Measurements from ENCODE around the gene WDSUB1.

The WDSUB1 gene

GRCh38 chr2:159285929-159286708 lies at the start of gene WDSUB1:
Gene WDSUB1, minus strand, starts transcription at chr2:159286703. Its CDS starts 3,634 bp downstream, at chr2:159283069.
- peak; percentile 43 to 63 (median 55) for DNase-seq

DNA sequence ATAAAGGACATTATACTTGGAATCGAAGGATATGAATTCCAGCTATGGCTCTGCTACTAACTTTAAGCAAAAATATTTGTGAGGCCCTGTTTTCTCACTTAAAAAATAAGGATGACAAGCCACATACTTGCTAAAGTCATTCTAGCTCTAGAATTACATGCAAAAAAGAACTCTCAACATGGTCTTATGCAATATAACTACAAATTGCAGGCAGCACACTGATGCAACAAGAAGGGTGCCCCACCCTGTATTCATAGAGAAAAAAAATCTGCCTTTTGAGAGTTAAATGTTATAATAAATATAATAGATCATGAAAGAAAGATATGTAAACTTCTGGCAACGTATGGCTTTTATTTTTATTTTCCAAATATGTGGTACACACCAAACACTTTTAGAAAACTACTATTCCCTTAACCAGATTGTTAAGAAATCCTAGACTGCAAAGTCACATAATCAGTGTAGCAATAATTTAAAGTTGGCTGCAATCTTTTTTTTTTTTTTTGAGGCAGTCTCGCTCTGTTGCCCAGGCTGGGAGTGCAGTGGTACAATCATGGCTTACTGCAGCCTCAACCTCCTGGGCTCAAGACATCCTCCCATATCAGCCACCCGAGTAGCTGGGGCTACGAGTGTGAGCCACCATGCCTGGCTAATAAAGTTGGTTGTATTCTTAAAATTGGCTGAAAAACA lies 40.2 kb upstream of the WDSUB1 start:
- DNase-seq: no peak

DNA sequence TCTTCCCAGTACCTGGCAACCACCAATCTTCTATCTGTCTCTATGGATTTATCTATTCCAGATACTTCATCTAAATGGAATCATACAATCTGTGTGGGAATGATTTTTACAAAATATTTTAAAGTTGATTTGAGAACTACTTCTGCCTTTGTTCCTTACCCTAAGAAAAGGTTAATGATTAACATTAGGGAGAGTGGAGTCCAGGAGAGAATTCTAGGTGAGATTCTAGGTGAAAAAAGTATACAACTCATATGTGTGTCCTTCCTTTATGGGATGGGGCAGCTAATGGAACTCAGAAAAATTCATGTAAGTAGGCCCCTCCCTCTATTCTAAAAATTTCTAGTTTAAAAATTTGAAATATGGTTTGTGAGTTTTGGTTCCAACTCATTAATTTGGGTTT lies 35.9 kb upstream of the WDSUB1 start:
- no peak for DNase-seq

DNA sequence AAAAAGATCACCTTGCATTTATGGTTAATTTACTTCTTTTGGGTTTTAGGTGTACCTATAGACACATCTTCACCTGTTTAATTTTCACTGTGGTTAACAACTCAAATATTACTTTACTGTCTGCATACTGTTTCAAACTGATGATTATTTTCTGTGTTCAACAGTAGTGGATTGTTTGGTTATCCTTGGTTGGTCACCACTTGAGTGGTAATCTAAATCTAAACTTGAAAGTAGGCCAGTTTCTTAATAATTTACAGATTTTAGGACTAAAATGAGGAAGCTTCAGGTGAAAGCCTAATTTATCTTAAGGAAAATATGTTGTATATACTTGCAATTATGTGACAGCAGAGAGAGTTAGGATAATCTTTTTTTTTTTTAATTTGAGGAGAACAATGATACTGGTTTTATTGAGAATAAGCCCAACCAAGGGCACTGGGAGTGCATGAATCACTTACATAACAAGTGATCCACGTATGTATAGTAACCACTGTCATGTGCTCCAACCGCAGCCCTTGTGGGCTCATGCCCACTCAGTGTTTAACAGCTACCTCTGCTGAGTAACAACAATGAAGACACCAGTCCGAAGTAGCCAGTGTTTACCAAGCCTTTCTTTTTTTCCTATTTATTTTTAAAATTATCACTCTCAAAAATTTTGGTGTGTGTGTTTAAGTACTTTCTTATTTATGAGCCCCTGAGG lies 31.0 kb upstream of the WDSUB1 start:
- no peak for DNase-seq

GRCh38 chr2:159307942-159308341 lies 21.4 kb upstream of the WDSUB1 start:
- DNase-seq: no peak

DNA sequence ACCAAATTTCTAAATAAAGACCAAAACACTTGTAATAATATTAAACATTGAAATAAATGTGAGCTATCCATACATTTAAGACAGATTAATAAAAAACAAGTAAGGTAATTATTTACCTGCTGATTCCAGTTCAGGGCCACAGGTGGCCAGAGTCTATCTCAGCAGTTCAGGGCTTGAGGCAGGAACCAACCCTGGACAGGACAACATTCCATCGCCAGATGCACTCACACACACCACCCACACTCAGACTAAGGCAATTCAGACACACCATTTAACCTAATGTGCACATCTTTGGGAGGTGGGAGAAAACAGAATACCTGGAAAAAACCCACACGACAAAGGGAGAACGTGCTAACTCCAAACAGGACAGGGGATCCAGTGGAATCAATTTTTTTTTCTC lies 14.1 kb upstream of the WDSUB1 start:
- DNase-seq: no peak

DNA sequence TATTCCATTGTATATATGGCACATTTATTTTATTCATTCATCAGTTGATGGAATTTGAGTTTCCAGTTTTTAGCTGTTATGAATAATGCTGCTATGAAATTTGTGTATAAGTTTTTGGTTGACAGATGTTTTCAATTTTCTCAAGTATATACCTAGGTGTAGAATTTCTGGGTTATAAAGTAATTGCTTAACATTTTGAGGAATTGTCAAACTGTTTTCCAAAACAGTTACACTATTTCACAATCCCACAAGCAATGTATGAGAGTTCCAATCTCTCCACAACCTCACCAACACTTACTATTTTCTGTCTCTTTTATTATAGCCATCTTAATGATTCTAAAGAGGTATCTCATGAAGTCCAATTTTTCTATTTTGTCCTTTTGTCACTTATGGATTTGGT lies 12.5 kb upstream of the WDSUB1 start:
- no peak for DNase-seq

DNA sequence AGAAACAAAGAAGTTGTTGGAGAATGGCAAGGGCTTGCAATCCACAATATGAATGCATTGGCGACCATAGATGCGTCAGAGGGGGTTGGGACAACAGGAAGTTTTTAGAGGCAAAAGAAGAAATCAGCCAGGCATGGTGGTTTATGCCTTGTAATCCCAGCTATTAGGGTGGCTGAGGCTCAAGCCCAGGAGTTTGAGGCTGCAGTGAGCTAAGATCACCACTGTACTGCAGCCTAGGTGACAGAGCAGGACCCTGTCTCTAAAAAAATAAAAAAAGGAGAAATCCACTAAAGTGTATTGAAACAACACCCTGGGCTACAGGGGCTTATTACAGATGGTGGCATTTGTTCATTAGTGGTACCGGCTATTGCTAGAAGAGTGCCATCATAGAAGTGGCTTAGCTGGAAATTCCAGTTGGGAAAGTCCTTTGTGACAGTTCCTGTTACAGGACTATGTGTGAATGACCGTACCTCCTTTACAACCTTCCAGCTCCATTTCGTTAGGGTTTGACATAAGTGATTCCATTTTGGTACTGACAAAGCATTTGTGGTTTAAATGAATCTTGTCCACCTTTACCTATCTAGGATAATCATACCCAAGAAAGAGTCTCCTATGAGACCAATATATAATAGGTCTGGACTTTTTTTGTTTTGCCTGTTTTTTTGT lies 10.7 kb upstream of the WDSUB1 start:
- no peak for DNase-seq

- DNase-seq: no peak
These were observed 5.7 kb upstream of the WDSUB1 start for GRCh38 chr2:159292157-159292556.

- DNase-seq: peak in 2 of 3 experiments; percentile 1 to 2
These were observed 3.9 kb upstream of the WDSUB1 start for GRCh38 chr2:159290289-159290907.

GRCh38 chr2:159287733-159288132 lies 1.2 kb upstream of the WDSUB1 start:
- no peak for DNase-seq

- DNase-seq: peak; percentile 82 to 94 (median 89)
These were observed 372 bp upstream of the WDSUB1 start for GRCh38 chr2:159286709-159287441.

DNA sequence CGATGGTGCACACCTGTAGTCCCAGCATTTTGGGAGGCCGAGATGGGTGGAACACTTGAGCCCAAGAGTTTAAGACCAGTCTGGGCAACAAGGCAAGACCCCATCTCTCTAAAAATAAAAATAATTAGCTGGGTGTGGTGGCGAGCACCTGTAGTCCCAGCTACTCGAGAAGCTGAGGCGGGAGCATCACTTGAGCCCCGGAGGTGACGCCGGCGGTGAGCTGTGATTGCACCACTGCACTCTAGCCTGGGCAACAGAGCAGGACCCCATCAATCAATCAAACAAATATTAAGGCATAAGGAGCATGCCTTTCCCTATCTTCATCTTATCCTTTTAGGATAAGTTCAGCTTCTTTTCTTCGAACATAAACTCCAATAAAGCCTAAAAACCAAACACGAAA lies 1.1 kb downstream of the WDSUB1 start:
- no peak for DNase-seq

DNA sequence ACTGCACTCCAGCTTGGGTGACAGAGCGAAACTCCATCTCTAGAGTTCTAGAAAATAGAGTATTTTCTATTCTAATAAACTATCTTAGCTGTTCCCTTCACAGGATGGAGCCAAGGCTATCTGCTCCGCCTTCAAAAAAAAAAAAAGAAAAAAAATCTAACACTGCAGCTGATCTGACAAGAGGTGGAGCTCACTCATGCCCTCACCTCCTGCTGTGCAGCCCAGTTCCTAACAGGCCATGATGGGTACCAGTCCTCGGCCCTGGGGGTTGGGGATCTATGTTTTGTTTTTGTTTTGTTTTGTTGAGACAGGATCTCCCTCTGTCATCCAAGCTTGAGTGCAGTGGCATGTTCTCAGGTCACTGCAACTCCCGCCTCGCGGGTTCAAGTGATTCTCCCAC lies 3.0 kb downstream of the WDSUB1 start:
- no peak for DNase-seq

DNA sequence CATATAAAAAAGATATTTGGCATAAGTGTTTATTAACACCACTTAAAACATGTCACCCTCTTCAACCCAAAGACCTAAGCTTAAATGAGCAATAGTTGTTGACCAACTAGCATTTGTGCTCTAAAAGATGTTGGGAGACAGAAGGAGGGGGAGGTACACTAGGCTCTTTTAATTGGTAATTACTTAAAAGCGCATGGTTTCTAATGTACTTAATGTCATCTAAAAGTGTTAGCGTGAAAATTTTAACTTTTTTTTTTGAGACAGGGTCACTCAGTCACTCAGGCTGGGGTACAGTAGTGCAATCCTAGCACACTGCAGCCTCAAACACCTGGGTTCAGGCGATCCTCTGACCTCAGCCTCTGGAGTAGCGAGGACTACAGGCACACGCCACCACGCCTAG lies 5.5 kb downstream of the WDSUB1 start:
- no peak for DNase-seq

- DNase-seq: no peak
These were observed 6.8 kb downstream of the WDSUB1 start for GRCh38 chr2:159279700-159280099.

DNA sequence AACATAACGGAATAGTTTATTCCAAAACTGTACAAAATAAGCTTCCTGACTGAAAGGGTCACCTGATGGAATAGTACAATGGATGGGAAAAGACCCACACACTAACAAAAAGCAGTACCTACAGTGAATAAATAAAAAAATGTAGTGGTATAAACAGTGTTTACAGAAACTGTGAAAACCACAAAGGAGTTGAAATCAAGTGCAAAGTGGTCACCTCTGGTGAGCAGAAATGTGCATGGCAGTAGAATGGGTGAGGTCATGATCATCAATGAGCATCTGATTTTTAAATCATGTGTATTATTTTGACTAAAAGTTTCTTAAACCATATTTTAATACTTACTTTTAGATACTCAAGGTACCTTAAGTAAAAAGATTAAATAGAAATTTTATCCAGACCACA lies 11.4 kb downstream of the WDSUB1 start:
- no peak for DNase-seq

DNA sequence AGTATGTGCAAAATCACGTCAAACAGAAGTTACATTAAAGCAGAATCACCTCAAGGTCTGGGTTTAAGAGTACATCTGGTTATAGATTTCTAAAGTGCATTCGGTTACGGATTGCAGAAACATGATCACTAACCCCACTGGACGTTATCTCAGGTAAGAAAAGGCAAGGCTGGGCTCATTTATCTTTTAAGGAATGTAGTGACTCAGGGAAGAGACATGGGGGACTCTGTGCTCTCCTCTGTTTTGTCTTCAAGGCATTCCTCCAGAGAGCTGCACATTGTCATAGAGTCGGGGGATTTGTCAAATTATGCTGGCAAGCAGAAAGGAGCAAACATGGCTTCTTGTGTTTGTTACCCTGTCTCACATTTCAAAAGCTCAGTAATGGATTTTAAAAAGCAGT lies 14.3 kb downstream of the WDSUB1 start:
- no peak for DNase-seq

GRCh38 chr2:159270744-159271379 lies 15.6 kb downstream of the WDSUB1 start:
- DNase-seq: no peak

DNA sequence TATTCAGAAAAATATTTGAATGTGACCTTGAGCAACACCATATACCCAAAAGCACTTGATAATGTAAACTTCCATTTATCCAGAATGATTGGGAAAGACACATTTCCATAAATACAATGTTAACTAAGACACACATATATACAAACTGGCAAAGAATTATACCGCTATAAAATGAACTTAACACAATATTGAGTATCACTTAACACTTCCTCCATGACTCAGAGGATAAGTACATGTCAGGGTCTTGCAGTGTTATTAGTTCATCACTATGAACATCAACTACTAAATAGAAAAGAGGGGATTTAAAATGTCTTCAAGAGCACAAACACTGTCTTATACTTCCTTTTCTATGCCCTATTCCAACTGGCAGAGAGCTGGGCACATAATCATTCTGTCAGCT lies 18.6 kb downstream of the WDSUB1 start:
- DNase-seq: no peak

DNA sequence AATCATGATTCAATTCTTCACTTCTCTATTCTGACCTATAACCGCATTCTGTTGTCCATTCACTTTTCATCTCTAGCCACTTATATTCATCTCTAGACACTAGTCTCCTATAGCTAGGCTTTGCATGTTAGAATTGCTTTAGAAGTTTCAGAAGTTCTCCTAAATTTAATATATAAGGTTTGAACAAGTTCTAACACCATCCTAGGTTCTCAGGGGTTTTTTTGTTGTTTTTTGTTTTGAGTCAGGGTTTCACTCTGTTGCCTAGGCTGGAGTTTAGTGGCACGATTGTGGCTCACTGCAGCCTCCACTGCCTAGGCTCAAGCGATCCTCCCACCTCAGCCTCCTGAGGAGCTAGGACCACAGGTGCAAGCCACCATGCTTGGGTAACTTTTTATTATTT lies 19.9 kb downstream of the WDSUB1 start:
- no peak for DNase-seq

DNA sequence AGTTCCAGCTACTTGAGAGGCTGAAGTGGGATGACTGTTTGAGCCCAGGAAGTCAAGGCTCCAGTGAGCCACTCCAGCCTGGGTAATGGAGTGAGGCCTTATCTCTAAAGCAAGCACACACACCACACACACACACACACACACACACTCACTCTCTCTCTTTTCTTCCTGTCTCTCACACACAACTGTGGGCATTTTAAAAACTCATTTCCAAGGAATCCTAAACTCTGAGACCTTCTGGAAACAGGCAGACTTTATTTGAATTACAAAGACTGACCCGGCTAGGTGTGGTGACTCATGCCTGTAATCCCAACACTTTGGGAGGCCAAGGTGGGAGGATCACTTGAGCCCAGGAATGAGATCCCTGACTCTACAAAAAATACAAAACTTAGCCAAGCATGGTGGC lies 21.3 kb downstream of the WDSUB1 start:
- DNase-seq: no peak

Data from NCI-H1417 (cell line).